Caco-2 (cell line): ENCODE results near the gene EWSR1. TPM values are rescaled to one million over a fixed set of nuclear protein-coding genes. Genes with fewer than 3 reads are reported as not detected.

Source experiments
- BruUV-seq: library from RNA; stranded (reverse); fragments of 400-500 nt; replicated peaks from 2 replicates; lab custom pipeline; 2021; lab: Mats Ljungman, UMichigan
- CTCF ChIA-PET: fragments of 300-600 bp; sonication (Branson Sonifier 250); formaldehyde crosslinking; loops from one replicate; lab custom pipeline; 2022; ENCODE audit warnings: antibody characterized with exemption; lab: Charles Lee
- POLR2A ChIA-PET: fragments of 300-600 bp; sonication (Branson Sonifier 250); formaldehyde crosslinking; loops from one replicate; lab custom pipeline; 2022; ENCODE audit warnings: antibody characterized with exemption; lab: Charles Lee
- DNase-seq, 2 experiments: peaks; one replicate each; pipeline versions ENCODE4 v3.0.0 to v3.0.0-alpha.2; 2020 to 2022
- H3K27me3 ChIP-seq: replicated peaks from 2 replicates; pipeline ENCODE4 v1.6.0; 2011; ENCODE audit warnings: low read length; ENCODE audit not compliant: control insufficient read depth, insufficient read depth
- H3K36me3 ChIP-seq: 2 replicates; pipeline ENCODE4 v1.5.1; 2011; ENCODE audit warnings: low read length; ENCODE audit not compliant: control insufficient read depth, insufficient read depth
- H3K4me1 ChIP-seq: fragments of 250-450 bp; sonication (Bioruptor Pico); 2 replicates; pipeline ENCODE4 v1.5.1; 2020; ENCODE audit warnings: mild to moderate bottlenecking
- H3K4me3 ChIP-seq: 2 replicates; pipeline ENCODE4 v1.5.1; 2011; ENCODE audit warnings: low read depth, mild to moderate bottlenecking, control low read depth, low read length
- H3K9me3 ChIP-seq: fragments of 250-450 bp; sonication (Bioruptor Pico); 2 replicates; pipeline ENCODE4 v1.5.1; 2020; ENCODE audit warnings: mild to moderate bottlenecking, moderate library complexity
- H3K27ac Mint-ChIP-seq: one replicate; pipeline ENCODE4 v1.8.0; 2022; ENCODE audit warnings: mixed read lengths; ENCODE audit not compliant: unreplicated experiment
- H3K27me3 Mint-ChIP-seq: one replicate; pipeline ENCODE4 v1.8.0; 2022; ENCODE audit warnings: mixed read lengths; ENCODE audit not compliant: insufficient read depth, unreplicated experiment
- H3K36me3 Mint-ChIP-seq: one replicate; pipeline ENCODE4 v1.8.0; 2022; ENCODE audit warnings: mild to moderate bottlenecking, mixed read lengths; ENCODE audit not compliant: insufficient read depth, unreplicated experiment
- H3K4me1 Mint-ChIP-seq: one replicate; pipeline ENCODE4 v1.8.0; 2022; ENCODE audit warnings: low read depth, mixed read lengths; ENCODE audit not compliant: unreplicated experiment
- H3K4me3 Mint-ChIP-seq: one replicate; pipeline ENCODE4 v1.8.0; 2022; ENCODE audit warnings: mild to moderate bottlenecking, moderate library complexity, mixed read lengths; ENCODE audit not compliant: unreplicated experiment
- H3K9me3 Mint-ChIP-seq: one replicate; pipeline ENCODE4 v1.8.0; 2022; ENCODE audit warnings: mixed read lengths; ENCODE audit not compliant: unreplicated experiment
- intact Hi-C: fragments of 100-400 bp; cut with micrococcal nuclease; formaldehyde crosslinking; loops from one replicate; pipeline ENCODE4 v1.10.0; 2022; ENCODE audit not compliant: unreplicated experiment
- total RNA-seq: library from RNA; stranded (reverse); gene quantifications from 2 replicates; pipeline ENCODE4 v1.2.3, GENCODE V29; 2022
- TF ChIP-seq, protein P1 (sequence below), 2 experiments: fragments of 200-600 bp in 1 of 2; IDR thresholded peaks; 1 replicate in 1 of 2; 2 replicates in 1 of 2; pipeline versions ENCODE4 v1.5.1 to v1.8.0; 2011 to 2022; ENCODE audit warnings: antibody characterized with exemption in 1 of 2, control low read depth in 1 of 2, inconsistent platforms in 1 of 2, low read depth in 1 of 2, low read length in 1 of 2, mild to moderate bottlenecking in 1 of 2, moderate library complexity in 1 of 2; ENCODE audit not compliant: insufficient read depth in 1 of 2, severe bottlenecking in 1 of 2, unreplicated experiment in 1 of 2

Gene EWSR1
- total RNA-seq, 1 experiment from 2014 or later: 358 TPM

DNA sequence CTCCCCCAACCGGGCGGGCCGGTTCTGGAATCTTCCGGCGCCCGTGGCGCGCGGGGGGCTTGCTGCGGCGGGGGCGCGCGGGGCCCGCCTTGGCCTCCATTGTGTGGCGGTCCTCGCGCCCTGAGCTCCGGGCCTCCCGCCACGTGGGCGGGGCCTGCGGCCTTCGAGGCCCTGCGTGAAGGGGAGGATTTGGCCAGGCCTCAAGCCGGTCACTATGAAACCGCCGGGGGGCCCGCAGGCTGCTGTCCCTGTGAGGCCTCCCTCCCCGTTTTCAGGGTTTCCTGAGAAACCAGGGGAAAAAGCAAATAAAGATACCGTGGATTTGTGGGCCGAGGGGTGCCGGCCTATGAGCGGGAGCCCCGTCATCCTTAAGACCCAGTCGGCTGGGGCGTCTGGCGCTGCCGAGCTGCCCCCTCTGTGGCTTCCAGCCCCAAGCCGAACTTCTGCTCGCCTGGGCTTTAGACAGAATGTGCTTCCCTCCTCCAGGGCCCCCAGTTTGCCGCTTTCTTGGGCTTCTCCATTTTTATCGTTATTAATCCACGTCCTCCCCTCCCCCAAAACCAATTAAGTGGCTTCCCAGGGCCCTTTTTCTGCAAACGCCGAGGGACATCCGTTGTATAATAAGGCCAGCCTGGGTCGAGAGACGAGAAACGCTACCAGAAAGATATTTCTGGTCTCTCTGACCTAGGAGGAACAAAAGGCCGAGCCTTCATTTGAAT is 602 bp downstream of the EWSR1 start:
- H3K27me3 ChIP-seq: no peaks in the 10 kb centered on the region
- peaks cover 20% of the 10 kb centered on the region for H3K4me1 ChIP-seq
- peak; percentile 64 to 73 for DNase-seq
- Mint-ChIP-seq H3K4me1 (peaks cover 25% of the 10 kb centered on the region), H3K27me3 (no peaks in the 10 kb centered on the region), H3K36me3 (peaks cover 67% of the 10 kb centered on the region), H3K9me3 (no peaks in the 10 kb centered on the region), H3K4me3 (peak overlapping the region; percentile 98), H3K27ac (peak overlapping the region; percentile 100)
- H3K4me3 ChIP-seq: peak overlapping the region; percentile 76
- no TSS peak for BruUV-seq
- ChIA-PET POLR2A (interaction anchor here (0.5 to 0.6 kb wide), 2 partner anchors 54 to 583 kb away, joined by 3 to 6 read pairs; no protein-coding TSS in a partner anchor), CTCF (no interaction called here)
- H3K9me3 ChIP-seq: no peaks in the 10 kb centered on the region
- H3K36me3 ChIP-seq: peaks cover 4% of the 10 kb centered on the region
- intact Hi-C loops: no loop called here
- TF ChIP-seq, protein P1, sequence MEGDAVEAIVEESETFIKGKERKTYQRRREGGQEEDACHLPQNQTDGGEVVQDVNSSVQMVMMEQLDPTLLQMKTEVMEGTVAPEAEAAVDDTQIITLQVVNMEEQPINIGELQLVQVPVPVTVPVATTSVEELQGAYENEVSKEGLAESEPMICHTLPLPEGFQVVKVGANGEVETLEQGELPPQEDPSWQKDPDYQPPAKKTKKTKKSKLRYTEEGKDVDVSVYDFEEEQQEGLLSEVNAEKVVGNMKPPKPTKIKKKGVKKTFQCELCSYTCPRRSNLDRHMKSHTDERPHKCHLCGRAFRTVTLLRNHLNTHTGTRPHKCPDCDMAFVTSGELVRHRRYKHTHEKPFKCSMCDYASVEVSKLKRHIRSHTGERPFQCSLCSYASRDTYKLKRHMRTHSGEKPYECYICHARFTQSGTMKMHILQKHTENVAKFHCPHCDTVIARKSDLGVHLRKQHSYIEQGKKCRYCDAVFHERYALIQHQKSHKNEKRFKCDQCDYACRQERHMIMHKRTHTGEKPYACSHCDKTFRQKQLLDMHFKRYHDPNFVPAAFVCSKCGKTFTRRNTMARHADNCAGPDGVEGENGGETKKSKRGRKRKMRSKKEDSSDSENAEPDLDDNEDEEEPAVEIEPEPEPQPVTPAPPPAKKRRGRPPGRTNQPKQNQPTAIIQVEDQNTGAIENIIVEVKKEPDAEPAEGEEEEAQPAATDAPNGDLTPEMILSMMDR (IDR thresholded peaks at IDR 0.05; ENCODE audit: insufficient read depth in 1 of 2, low read depth in 1 of 2, low read length in 1 of 2, severe bottlenecking in 1 of 2, unreplicated experiment in 1 of 2): no peak

DNA sequence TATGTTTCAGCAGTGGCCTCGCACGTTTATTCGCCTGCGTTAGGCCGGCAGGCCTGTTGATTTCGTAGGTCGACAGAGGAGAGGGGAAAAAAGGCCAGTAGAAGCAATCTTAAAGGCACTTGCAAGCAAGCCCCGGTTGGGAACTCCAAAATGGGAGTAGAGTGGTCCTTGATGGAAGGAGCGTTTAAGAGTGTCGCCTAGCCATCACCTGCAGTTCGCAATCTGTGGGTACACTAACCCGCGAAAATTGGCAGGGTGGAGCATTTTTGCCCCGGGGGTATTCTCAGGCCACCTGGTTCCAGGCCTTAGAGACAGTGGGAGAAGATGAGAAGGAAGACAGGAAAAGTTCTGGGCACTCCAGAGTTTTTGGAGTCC is 1.1 kb downstream of the EWSR1 start:
- POLR2A ChIA-PET: interaction anchor here (0.6 kb wide), 1 partner anchor 54 kb away, joined by 3 read pairs; no protein-coding TSS in a partner anchor
- H3K27me3 ChIP-seq: no peaks in the 10 kb centered on the region
- H3K4me3 ChIP-seq: peak overlapping the region; percentile 76
- Mint-ChIP-seq H3K27me3 (no peaks in the 10 kb centered on the region), H3K4me3 (peak overlapping the region; percentile 98), H3K4me1 (peaks cover 25% of the 10 kb centered on the region), H3K36me3 (peaks cover 72% of the 10 kb centered on the region), H3K27ac (peak overlapping the region; percentile 100), H3K9me3 (no peaks in the 10 kb centered on the region)
- H3K36me3 ChIP-seq: peaks cover 4% of the 10 kb centered on the region
- peaks cover 20% of the 10 kb centered on the region for H3K4me1 ChIP-seq
- CTCF ChIA-PET: no interaction called here
- no TSS peak for BruUV-seq
- H3K9me3 ChIP-seq: no peaks in the 10 kb centered on the region
- DNase-seq: peak in 1 of 2 experiments; percentile 29
- intact Hi-C loops: no loop called here
- TF ChIP-seq, protein P1 (IDR thresholded peaks at IDR 0.05; ENCODE audit: insufficient read depth in 1 of 2, low read depth in 1 of 2, low read length in 1 of 2, severe bottlenecking in 1 of 2, unreplicated experiment in 1 of 2): no peak

DNA sequence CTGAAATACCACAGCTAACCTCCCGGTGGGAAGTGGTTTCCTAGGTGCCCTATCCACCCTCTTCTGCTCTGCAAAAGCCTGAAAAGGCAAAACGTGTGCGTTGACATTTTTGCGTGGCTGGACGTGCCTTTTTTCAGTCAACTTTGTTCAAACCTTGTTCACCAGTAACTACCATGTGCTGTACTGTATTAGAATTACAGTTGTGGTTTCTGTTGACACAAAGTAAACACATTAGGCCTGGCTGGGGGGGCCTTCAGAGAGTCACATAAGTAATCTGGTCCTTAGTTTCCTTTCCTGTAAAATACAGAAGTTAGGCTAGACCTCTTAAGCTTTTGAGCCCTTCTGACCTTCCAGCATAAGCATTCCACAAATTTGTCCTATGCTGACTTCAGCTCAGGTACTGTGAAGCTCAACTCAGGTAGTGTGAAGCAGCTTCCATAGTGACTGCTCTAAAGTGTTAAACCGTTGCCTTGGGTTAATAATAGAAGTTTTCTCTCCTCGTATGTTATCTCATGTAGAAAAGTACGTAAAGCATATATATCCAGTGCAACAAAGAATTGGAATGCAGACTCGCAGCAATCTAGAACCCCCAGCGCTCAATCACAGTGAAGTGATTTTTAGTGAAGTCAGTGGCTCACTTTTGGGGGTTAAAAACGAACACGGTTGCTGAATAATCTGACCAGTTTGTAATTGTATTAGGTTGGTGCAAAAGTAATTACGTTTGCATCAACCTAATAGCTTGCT is 1.8 kb downstream of the EWSR1 start:
- H3K4me1 ChIP-seq: peaks cover 25% of the 10 kb centered on the region
- intact Hi-C loops: no loop called here
- peak overlapping the region; percentile 76 for H3K4me3 ChIP-seq
- H3K9me3 Mint-ChIP-seq: no peaks in the 10 kb centered on the region
- H3K9me3 ChIP-seq: no peaks in the 10 kb centered on the region
- TF ChIP-seq, protein P1 (IDR thresholded peaks at IDR 0.05; ENCODE audit: insufficient read depth in 1 of 2, low read depth in 1 of 2, low read length in 1 of 2, severe bottlenecking in 1 of 2, unreplicated experiment in 1 of 2): no peak
- H3K27ac Mint-ChIP-seq: peak overlapping the region; percentile 100
- DNase-seq: no peak
- H3K4me3 Mint-ChIP-seq: peak overlapping the region; percentile 98
- H3K36me3 ChIP-seq: peaks cover 4% of the 10 kb centered on the region
- peaks cover 28% of the 10 kb centered on the region for H3K4me1 Mint-ChIP-seq
- no peaks in the 10 kb centered on the region for H3K27me3 ChIP-seq
- BruUV-seq: no TSS peak
- H3K27me3 Mint-ChIP-seq: no peaks in the 10 kb centered on the region
- peaks cover 79% of the 10 kb centered on the region for H3K36me3 Mint-ChIP-seq
- ChIA-PET POLR2A (interaction anchor here (0.6 kb wide), 1 partner anchor 8 kb away, joined by 12 read pairs; no protein-coding TSS in a partner anchor), CTCF (no interaction called here)
